HG02885 (cell line): Measurements from ENCODE around the gene RUVBL2.

Source experiments
- ATAC-seq: cut with Tn5 transposase; IDR thresholded peaks from one replicate; pipeline ENCODE4 v1.9.1; 2021; ENCODE audit warnings: mild to moderate bottlenecking; ENCODE audit not compliant: unreplicated experiment, poor library complexity

RUVBL2 gene

GRCh38 chr19:48963371-48964204 lies 30.1 kb upstream of the RUVBL2 start:
- no peak for ATAC-seq

- no peak for ATAC-seq
Observed at GRCh38 chr19:48964205-48965039, 29.3 kb upstream of the RUVBL2 start.

GRCh38 chr19:48965040-48965805 lies 28.5 kb upstream of the RUVBL2 start, which contains the start of gene FTL:
Gene FTL (plus strand): TSS chr19:48965309. CDS start chr19:48965508, 199 bp downstream.
- peak; percentile 73 for ATAC-seq

- peak; percentile 28 for ATAC-seq
Observed at GRCh38 chr19:48965806-48966540, 27.7 kb upstream of the RUVBL2 start.

GRCh38 chr19:48966541-48967345 lies 26.9 kb upstream of the RUVBL2 start:
- no peak for ATAC-seq

- no peak for ATAC-seq
Observed at GRCh38 chr19:48967346-48968178, 26.1 kb upstream of the RUVBL2 start.

- ATAC-seq: no peak
Observed at GRCh38 chr19:48968179-48968661, 25.5 kb upstream of the RUVBL2 start.

- no peak for ATAC-seq
Observed at GRCh38 chr19:48968813-48969218, 24.9 kb upstream of the RUVBL2 start.

- ATAC-seq: no peak
Observed at GRCh38 chr19:48969276-48970138, 24.2 kb upstream of the RUVBL2 start.

GRCh38 chr19:48970139-48970766 lies 23.4 kb upstream of the RUVBL2 start:
- ATAC-seq: no peak

GRCh38 chr19:48970923-48971395 lies 22.7 kb upstream of the RUVBL2 start:
- peak; percentile 41 for ATAC-seq

GRCh38 chr19:48975947-48976847 lies 17.5 kb upstream of the RUVBL2 start:
- no peak for ATAC-seq

GRCh38 chr19:48977061-48977460 lies 16.6 kb upstream of the RUVBL2 start:
- no peak for ATAC-seq

- no peak for ATAC-seq
Observed at GRCh38 chr19:48982280-48982679, 11.4 kb upstream of the RUVBL2 start.

GRCh38 chr19:48985711-48986110 lies 8.0 kb upstream of the RUVBL2 start:
- ATAC-seq: no peak

GRCh38 chr19:48986211-48986610 lies 7.5 kb upstream of the RUVBL2 start:
- ATAC-seq: no peak
